Measurements from ENCODE around the gene OGA.

DNA sequence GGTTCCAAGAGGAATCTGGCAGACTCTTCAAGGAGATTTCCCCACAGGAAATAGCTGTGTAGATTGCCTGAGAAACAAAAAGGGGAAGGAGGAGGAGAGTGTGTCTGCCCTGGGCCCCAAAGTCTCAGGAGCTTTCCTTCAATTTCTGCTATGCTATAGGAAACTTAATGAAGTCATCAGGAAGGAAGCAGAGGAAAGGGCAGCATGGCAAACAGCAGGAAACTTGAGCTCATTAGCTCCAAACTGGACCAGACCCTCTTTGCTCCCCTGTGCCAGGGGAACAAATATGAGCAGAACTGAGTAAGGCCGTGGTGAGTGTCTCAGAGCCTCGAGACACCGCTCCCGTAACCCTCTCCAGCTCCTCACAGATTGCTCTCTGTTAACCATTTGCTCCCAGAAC lies 30.2 kb upstream of the OGA start:
- no peak for TF ChIP-seq CTCF (IDR thresholded peaks at IDR 0.05; ENCODE audit: control extremely low read depth in 1 of 3, insufficient read depth in 1 of 3, low read depth in 1 of 3, low read length in 3 of 3)
- TF ChIP-seq NANOG (IDR thresholded peaks at IDR 0.05; ENCODE audit: insufficient read depth, low read depth, low read length, poor library complexity, severe bottlenecking), result no peak
- TF ChIP-seq ZNF274 (IDR thresholded peaks at IDR 0.05; ENCODE audit: borderline replicate concordance, extremely low read depth, low read length), result no peak
- no peak for TF ChIP-seq GTF2F1 (IDR thresholded peaks at IDR 0.05; ENCODE audit: borderline replicate concordance, low read depth, low read length)
- TF ChIP-seq EZH2 (IDR thresholded peaks at IDR 0.05; ENCODE audit: low read depth, low read length, severe bottlenecking), result no peak
- no peak for TF ChIP-seq HDAC6 (IDR thresholded peaks at IDR 0.05; ENCODE audit: low read depth, low read length)
- TF ChIP-seq BRCA1 (IDR thresholded peaks at IDR 0.05; ENCODE audit: low read depth, low read length), result no peak

All from H1 (cell line).